Stimulated activated effector memory CD8-positive, alpha-beta T cell treated with anti-CD3 and anti-CD28 coated beads, Interleukin-12 subunit alpha, Interleukin-12 subunit beta, amount 100 ng/mL, for 72 hours (primary cell): ENCODE measurements around the gene XKR7.
A peak's percentile ranks its signal among the peaks of the same experiment; 100 is the strongest.
"Not testable (repeated sequence)": the region's sequence is repeated elsewhere in the genome, so short reads cannot be mapped to it uniquely, and the experiment has no call there.

Source experiments
- ATAC-seq: fragments of 150-1000 bp; cut with Tn5 transposase; 2 replicates; pipeline ENCODE4 v1.10.0; 2021
- DNase-seq, 2 donors: peaks; one replicate each; pipeline ENCODE4 v3.0.0; 2021 to 2022; ENCODE audit warnings: low spot score in 2 of 2
- H3K27ac Mint-ChIP-seq: one replicate; pipeline ENCODE4 v1.8.0; 2022; ENCODE audit warnings: mild to moderate bottlenecking, mixed read lengths
- H3K36me3 Mint-ChIP-seq: one replicate; pipeline ENCODE4 v1.8.0; 2022; ENCODE audit warnings: mild to moderate bottlenecking, mixed read lengths
- H3K4me1 Mint-ChIP-seq: one replicate; pipeline ENCODE4 v1.8.0; 2022; ENCODE audit warnings: mixed read lengths
- H3K4me3 Mint-ChIP-seq: one replicate; pipeline ENCODE4 v1.8.0; 2022; ENCODE audit warnings: mild to moderate bottlenecking, mixed read lengths
- H3K9me3 Mint-ChIP-seq: one replicate; pipeline ENCODE4 v1.8.0; 2022; ENCODE audit warnings: mixed read lengths

The XKR7 gene

GRCh38 chr20:31967830-31968249 is at the start of gene XKR7:
TSS of gene XKR7 (plus strand) at chr20:31968151. CDS start at chr20:31968176, 25 bp downstream.
- ATAC-seq (peak; percentile 27), DNase-seq (no peak)
- H3K4me1 Mint-ChIP-seq: peaks cover 14% of the 10 kb centered on the region
- H3K9me3 Mint-ChIP-seq: no peaks in the 10 kb centered on the region
- H3K36me3 Mint-ChIP-seq: no peaks in the 10 kb centered on the region
- no peak within 1 kb of the TSS for H3K27ac Mint-ChIP-seq
- H3K4me3 Mint-ChIP-seq: peak within 1 kb of the TSS; percentile 72

GRCh38 chr20:31918466-31919105 is 49.4 kb upstream of the XKR7 start:
- H3K36me3 Mint-ChIP-seq: no peaks in the 10 kb centered on the region
- no peaks in the 10 kb centered on the region for H3K9me3 Mint-ChIP-seq
- peaks cover 7% of the 10 kb centered on the region for H3K4me1 Mint-ChIP-seq
- ATAC-seq (no peak), DNase-seq (no peak)
- no peak overlapping the region for H3K27ac Mint-ChIP-seq
- no peak overlapping the region for H3K4me3 Mint-ChIP-seq

GRCh38 chr20:31919410-31920155 is 48.4 kb upstream of the XKR7 start:
- ATAC-seq (no peak), DNase-seq (no peak)
- H3K9me3 Mint-ChIP-seq: no peaks in the 10 kb centered on the region
- H3K4me3 Mint-ChIP-seq: no peak overlapping the region
- H3K36me3 Mint-ChIP-seq: no peaks in the 10 kb centered on the region
- peaks cover 16% of the 10 kb centered on the region for H3K4me1 Mint-ChIP-seq
- no peak overlapping the region for H3K27ac Mint-ChIP-seq

GRCh38 chr20:31920275-31920855 is 47.6 kb upstream of the XKR7 start:
- Mint-ChIP-seq H3K36me3 (no peaks in the 10 kb centered on the region), H3K4me3 (no peak overlapping the region), H3K4me1 (peaks cover 16% of the 10 kb centered on the region), H3K9me3 (no peaks in the 10 kb centered on the region), H3K27ac (no peak overlapping the region)
- no peak for DNase-seq
- ATAC-seq: no peak

GRCh38 chr20:31921480-31921879 is 46.5 kb upstream of the XKR7 start:
- not testable (repeated sequence) for DNase-seq, H3K9me3 Mint-ChIP-seq, H3K36me3 Mint-ChIP-seq, H3K4me3 Mint-ChIP-seq, H3K27ac Mint-ChIP-seq, ATAC-seq
- peaks cover 16% of the 10 kb centered on the region for H3K4me1 Mint-ChIP-seq

GRCh38 chr20:31922181-31922580 is 45.8 kb upstream of the XKR7 start:
- no peaks in the 10 kb centered on the region for H3K9me3 Mint-ChIP-seq
- H3K4me3 Mint-ChIP-seq: no peak overlapping the region
- no peak for DNase-seq
- no peak for ATAC-seq
- H3K4me1 Mint-ChIP-seq: peaks cover 16% of the 10 kb centered on the region
- no peak overlapping the region for H3K27ac Mint-ChIP-seq
- no peaks in the 10 kb centered on the region for H3K36me3 Mint-ChIP-seq

GRCh38 chr20:31922588-31922987 is 45.4 kb upstream of the XKR7 start:
- no peaks in the 10 kb centered on the region for H3K9me3 Mint-ChIP-seq
- no peak for ATAC-seq
- no peak for DNase-seq
- H3K4me3 Mint-ChIP-seq: no peak overlapping the region
- H3K4me1 Mint-ChIP-seq: peaks cover 16% of the 10 kb centered on the region
- H3K27ac Mint-ChIP-seq: no peak overlapping the region
- H3K36me3 Mint-ChIP-seq: no peaks in the 10 kb centered on the region

GRCh38 chr20:31923388-31924331 is 44.3 kb upstream of the XKR7 start:
- Mint-ChIP-seq H3K36me3 (no peaks in the 10 kb centered on the region), H3K4me3 (no peak overlapping the region), H3K4me1 (peaks cover 16% of the 10 kb centered on the region), H3K27ac (peak overlapping the region; percentile 57), H3K9me3 (no peaks in the 10 kb centered on the region)
- DNase-seq: no peak
- ATAC-seq: peak; percentile 68

- Mint-ChIP-seq H3K9me3 (no peaks in the 10 kb centered on the region), H3K4me1 (peaks cover 16% of the 10 kb centered on the region), H3K27ac (no peak overlapping the region), H3K4me3 (no peak overlapping the region), H3K36me3 (no peaks in the 10 kb centered on the region)
- DNase-seq (no peak), ATAC-seq (no peak)
Observed at GRCh38 chr20:31924561-31924960, 43.4 kb upstream of the XKR7 start.

GRCh38 chr20:31925631-31926030 is 42.3 kb upstream of the XKR7 start:
- Mint-ChIP-seq H3K27ac (no peak overlapping the region), H3K4me1 (peaks cover 16% of the 10 kb centered on the region), H3K36me3 (no peaks in the 10 kb centered on the region), H3K9me3 (no peaks in the 10 kb centered on the region), H3K4me3 (no peak overlapping the region)
- ATAC-seq (no peak), DNase-seq (no peak)

GRCh38 chr20:31926493-31926892 is 41.5 kb upstream of the XKR7 start:
- H3K27ac Mint-ChIP-seq: no peak overlapping the region
- no peak for DNase-seq
- H3K36me3 Mint-ChIP-seq: no peaks in the 10 kb centered on the region
- peaks cover 16% of the 10 kb centered on the region for H3K4me1 Mint-ChIP-seq
- no peaks in the 10 kb centered on the region for H3K9me3 Mint-ChIP-seq
- no peak overlapping the region for H3K4me3 Mint-ChIP-seq
- no peak for ATAC-seq

GRCh38 chr20:31927627-31928159 is 40.3 kb upstream of the XKR7 start:
- Mint-ChIP-seq H3K36me3 (no peaks in the 10 kb centered on the region), H3K4me3 (no peak overlapping the region), H3K27ac (no peak overlapping the region), H3K9me3 (no peaks in the 10 kb centered on the region), H3K4me1 (peaks cover 16% of the 10 kb centered on the region)
- ATAC-seq: no peak
- no peak for DNase-seq

- not testable (repeated sequence) for H3K36me3 Mint-ChIP-seq, DNase-seq, H3K4me1 Mint-ChIP-seq, ATAC-seq, H3K4me3 Mint-ChIP-seq, H3K27ac Mint-ChIP-seq, H3K9me3 Mint-ChIP-seq
Observed at GRCh38 chr20:31929631-31930030, 38.3 kb upstream of the XKR7 start.

GRCh38 chr20:31930779-31931178 is 37.2 kb upstream of the XKR7 start:
- ATAC-seq (no peak), DNase-seq (no peak)
- H3K9me3 Mint-ChIP-seq: no peaks in the 10 kb centered on the region
- H3K27ac Mint-ChIP-seq: no peak overlapping the region
- no peaks in the 10 kb centered on the region for H3K4me1 Mint-ChIP-seq
- no peaks in the 10 kb centered on the region for H3K36me3 Mint-ChIP-seq
- no peak overlapping the region for H3K4me3 Mint-ChIP-seq

GRCh38 chr20:31933698-31934097 is 34.3 kb upstream of the XKR7 start:
- H3K9me3 Mint-ChIP-seq: no peaks in the 10 kb centered on the region
- H3K36me3 Mint-ChIP-seq: no peaks in the 10 kb centered on the region
- no peak overlapping the region for H3K27ac Mint-ChIP-seq
- DNase-seq (no peak), ATAC-seq (no peak)
- H3K4me1 Mint-ChIP-seq: no peaks in the 10 kb centered on the region
- no peak overlapping the region for H3K4me3 Mint-ChIP-seq
